ENCODE measurements around the gene F3. TPM values are rescaled to one million over a fixed set of nuclear protein-coding genes. Genes with fewer than 3 reads are reported as not detected.
"Not testable (repeated sequence)": the region's sequence is repeated elsewhere in the genome, so short reads cannot be mapped to it uniquely, and the experiment has no call there.

Gene F3
- total RNA-seq, result 3.3 and 3.4 TPM in 2 replicates

- DNase-seq, result peak; percentile 87
These were observed at the start of gene F3 for GRCh38 chr1:94541246-94542087. F3 (minus strand) TSS chr1:94541759; CDS start chr1:94541636, 123 bp downstream.

- no peak for DNase-seq
These were observed 48.9 kb upstream of the F3 start for GRCh38 chr1:94590203-94591137.

DNA sequence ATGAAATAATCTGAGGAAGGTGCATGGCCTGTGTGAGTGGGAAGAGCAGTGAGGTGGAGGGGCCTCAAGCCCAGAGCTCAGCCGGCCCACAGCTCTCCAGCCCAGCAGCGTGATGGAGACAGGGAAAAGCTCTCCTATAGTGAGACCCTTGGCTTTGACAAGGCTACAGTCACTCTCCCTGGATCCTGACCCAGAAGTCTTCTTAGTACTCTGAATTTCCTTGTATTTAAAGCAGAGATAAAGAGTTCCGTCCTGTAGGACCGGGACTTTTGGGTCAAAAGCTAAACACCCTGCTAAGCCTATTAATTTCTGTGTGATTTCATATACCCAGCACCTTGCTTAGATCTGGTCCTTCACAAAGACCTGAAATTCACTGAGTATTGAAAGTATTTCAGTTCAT, 48.2 kb upstream of the F3 start:
- no peak for DNase-seq

DNA sequence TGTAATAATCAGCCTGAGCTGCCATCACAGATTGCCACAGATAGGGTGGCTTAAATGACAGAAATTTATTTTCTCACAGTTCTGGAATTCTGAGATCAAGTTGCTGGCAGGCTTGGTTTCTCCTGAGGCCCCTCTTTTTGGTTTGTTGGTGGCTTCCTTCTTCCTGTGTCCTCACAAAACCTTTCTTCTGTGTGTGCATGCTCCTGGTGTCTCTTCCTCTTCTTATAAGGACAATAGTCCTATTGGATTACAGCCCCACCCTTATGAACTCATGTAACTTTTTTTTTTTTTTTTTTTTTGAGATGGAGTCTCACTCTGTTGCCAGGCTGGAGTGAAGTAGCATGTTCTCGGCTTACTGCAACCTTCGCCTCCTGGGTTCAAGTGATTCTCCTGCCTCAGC, 41.0 kb upstream of the F3 start:
- DNase-seq, result no peak

- DNase-seq, result no peak
These were observed 39.0 kb upstream of the F3 start for GRCh38 chr1:94580367-94581115.

GRCh38 chr1:94579876-94580294, 38.3 kb upstream of the F3 start:
- no peak for DNase-seq

DNA sequence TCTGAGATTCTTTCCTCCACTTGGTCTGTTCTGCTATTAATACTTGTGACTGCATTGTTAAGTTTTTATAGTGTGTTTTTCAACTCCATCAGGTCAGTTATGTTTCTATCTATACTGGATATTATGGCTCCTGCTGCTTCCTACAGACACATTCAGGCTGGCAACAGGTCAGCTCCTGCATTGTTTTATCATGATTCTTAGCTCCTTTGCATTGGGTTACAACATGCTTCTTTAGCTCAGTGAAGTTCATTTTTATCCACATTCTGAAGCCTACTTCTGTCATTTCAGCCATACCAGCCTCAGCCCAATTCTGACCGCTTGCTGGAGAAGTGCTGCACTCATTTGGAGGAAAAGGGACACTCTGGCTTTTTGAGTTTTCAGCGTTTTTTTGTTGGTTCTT, 37.3 kb upstream of the F3 start:
- DNase-seq, result no peak

GRCh38 chr1:94573917-94574316, 32.4 kb upstream of the F3 start:
- DNase-seq, result not testable (repeated sequence)

DNA sequence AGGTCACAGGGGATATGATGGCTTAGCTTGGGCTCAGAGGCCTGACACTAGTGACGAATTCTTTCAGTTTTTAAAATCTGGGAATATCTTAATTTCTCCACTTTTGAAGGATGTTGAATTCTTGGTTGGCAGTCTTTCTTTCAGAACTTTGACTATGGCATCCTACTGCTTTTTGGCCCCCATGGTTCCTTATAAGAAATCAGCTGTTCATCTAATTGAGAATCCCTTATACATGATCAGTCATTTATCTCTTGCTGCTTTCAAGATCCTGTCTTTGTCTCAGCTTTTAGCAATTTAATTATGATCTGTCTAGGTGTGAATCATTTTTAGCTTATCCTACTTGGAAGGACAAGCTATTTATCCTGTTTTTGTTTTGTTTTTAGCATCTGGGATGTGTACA, 31.2 kb upstream of the F3 start:
- no peak for DNase-seq

DNA sequence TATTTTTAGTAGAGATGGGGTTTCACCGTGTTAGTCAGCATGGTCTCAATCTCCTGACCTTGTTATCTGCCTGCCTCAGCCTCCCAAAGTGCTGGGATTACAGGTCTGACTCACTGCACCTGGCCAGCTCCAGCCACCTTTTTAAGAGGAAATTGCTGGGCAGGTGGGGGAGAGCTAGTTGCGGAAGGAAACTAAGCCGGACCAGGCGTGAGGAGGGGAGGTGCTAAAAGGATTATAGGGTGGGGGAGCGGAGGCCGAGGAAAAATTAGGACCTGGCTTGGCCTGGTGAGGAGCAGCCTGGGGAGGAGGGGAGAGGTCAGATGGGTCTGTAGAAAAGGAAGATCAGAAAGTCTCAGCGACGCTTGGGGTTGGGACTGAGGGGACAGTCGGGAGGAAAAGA, 29.4 kb upstream of the F3 start:
- DNase-seq, result not testable (repeated sequence)

- DNase-seq, result not testable (repeated sequence)
These were observed 27.2 kb upstream of the F3 start for GRCh38 chr1:94568806-94569205.

DNA sequence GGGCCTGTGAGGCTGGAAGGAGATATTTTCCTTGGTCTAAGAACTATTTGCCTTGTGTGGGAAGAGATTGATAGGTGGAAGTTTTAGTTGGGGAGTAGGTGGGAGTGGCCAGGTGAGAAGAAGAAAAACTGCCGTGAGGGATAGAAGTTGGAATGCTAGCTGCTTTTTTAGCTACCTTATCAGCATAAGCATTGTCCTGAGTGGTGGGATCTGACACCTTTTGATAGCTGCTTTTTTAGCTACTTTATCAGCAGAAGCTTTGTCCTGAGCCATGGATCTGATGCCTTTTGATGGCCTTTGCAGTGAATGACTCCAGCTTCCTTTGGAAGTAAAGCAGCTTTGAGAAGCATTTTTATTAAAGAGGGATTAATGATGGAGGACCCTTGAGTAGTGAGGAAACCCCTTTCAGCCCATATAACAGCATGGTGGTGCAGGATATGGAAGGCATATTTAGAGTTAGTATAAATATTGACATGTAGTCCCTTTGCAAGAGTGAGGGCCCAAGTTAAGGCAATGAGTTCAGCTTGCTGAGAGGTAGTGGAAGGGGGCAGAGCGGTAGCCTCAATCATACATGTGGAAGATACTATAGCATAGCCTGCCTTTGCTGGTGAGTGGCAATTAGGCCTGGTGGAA, 26.5 kb upstream of the F3 start:
- DNase-seq, result not testable (repeated sequence)

DNA sequence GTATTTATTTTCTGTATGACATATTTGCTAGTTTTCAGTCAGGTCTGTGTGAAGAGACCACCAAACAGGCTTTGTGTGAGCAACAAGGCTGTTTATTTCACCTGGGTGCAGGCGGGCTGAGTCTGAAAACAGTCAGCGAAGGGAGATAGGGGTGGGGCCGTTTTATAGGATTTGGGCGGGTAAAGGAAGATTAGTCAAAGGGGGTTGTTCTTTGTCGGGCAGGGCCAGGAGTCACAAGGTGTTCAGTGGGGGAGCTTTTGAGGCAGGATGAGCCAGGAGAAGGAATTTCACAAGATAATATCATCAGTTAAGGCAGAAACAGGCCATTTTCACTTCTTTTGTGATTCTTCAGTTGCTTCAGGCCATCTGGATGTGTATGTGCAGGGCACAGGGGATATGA, 24.9 kb upstream of the F3 start:
- not testable (repeated sequence) for DNase-seq

- no peak for DNase-seq
These were observed 24.3 kb upstream of the F3 start for GRCh38 chr1:94565901-94566300.

DNA sequence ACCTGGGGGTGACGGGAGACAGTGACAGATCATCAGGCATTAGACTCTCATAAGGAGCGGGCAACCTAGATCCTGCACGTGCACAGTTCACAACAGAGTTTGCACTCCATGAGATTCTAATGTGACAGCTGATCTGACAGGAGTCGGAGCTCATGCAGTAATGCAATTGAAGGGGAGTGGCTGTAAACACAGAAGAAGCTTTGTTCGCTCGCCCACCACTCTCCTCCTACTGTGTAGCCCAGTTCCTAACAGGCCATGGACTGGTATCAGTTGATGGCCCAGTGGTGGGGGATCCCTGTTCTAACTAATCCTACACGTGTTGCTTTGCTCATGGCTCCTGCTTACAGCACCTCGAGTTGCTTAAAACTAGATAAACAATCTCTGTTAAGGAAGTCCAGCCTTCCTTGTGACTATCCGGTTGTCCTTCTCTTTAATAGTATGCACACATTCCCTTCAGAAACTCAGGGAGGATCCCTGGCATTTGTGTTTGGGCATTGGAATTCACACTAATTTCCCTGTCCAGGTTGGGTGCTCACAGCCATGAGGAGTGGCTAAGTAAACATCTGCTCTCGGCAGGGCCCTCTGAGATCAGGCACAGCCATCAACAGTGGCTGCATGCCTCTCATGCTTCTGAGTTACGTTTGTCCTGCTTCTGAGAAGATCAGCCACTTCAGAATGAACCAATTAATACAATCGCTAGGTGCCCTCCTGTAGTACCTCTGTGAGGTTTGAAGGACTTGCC, 21.1 kb upstream of the F3 start:
- DNase-seq, result no peak

GRCh38 chr1:94560333-94560732, 18.8 kb upstream of the F3 start:
- no peak for DNase-seq

- no peak for DNase-seq
These were observed 18.4 kb upstream of the F3 start for GRCh38 chr1:94559921-94560320.

DNA sequence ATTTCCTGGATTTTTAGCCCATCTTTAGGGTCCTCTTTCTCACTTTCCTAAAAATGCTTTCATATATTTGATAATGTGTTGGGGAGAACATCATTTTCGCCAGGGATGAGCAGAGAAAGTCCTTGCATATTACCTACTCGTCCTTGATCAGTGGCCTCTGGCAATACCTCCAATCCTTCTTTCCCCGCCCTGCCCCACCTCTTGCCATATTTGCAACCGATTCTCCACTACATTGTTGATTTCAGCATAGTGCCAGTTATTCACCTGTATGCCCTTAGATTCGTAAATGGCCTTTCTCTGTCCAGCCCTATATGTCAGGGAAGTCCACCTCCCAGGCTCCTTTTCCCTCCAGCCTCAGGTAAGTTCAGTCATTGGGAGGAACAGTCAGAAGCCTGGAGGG, 13.5 kb upstream of the F3 start:
- no peak for DNase-seq

GRCh38 chr1:94554580-94554979, 13.0 kb upstream of the F3 start:
- DNase-seq, result no peak

- DNase-seq, result no peak
These were observed 12.4 kb upstream of the F3 start for GRCh38 chr1:94553931-94554330.

DNA sequence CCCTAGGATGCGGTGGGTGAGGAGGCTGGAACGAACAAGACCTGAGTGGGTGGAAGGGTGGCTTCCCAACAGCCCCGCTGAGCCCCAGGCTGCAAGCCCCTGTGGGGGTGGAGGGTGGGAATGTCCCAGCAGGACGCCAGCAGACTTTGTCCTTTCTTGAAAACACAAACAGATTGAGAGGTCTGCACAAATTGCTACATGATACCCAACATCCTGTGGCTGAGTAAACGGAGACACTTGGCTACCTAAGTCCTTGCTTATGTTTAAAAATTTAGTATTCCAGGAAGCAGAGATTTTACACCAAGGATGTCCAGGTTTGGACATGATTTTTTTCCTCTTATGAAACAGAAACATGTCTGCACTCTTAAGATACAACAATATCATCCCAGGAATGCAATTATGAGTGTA, 11.8 kb upstream of the F3 start:
- no peak for DNase-seq

Data from dermis blood vessel endothelial cell (primary cell).